Esophagus muscularis mucosa (tissue), 3 donors: ENCODE measurements around the gene NSF.

Experiments
- CTCF ChIP-seq, 3 experiments: fragments of 200-600 bp in 2 of 3; fragments of 450-650 bp in 1 of 3; sonication (generic) in 2 of 3; IDR thresholded peaks; one replicate each; pipeline ENCODE4 v1.5.1; 2017 to 2019; ENCODE audit warnings: antibody characterized with exemption in 3 of 3, mild to moderate bottlenecking in 2 of 3, moderate library complexity in 1 of 3
- POLR2A ChIP-seq: fragments of 450-650 bp; IDR thresholded peaks from one replicate; pipeline ENCODE4 v1.6.1; 2017; ENCODE audit warnings: antibody characterized with exemption, moderate library complexity, mild to moderate bottlenecking, low read depth

DNA sequence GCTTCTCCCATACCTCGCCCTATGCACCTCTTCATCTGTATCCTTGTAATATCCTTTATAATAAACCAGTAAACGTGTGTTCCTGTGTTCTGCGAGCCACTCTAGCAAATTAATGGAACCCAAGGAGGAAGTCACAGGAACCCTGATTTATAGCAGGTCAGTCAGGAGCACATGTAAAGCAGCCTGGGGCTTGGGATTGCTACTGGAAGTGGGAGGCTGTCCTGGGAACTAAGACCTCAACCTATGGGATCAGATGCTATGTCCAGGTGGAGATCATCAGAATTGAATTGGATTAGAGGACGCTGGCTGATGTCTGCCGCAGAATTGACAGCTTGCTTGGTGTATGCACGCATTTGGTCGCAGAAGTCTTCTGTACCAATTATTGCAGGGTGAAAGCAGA lies 212.3 kb downstream of the NSF start:
- TF ChIP-seq CTCF (IDR thresholded peaks at IDR 0.05), result no peak
- TF ChIP-seq POLR2A, result no peak
